GM12864 (cell line): ENCODE data around the gene UNC45A.

Experiments used
- DNase-seq: peaks from one replicate; pipeline ENCODE4 v3.0.0-alpha.2; 2011; ENCODE audit warnings: low read depth
- H3K4me3 ChIP-seq: 2 replicates; pipeline ENCODE4 v1.5.1; 2011; ENCODE audit warnings: mild to moderate bottlenecking, low read depth, low read length, control low read depth
- TF ChIP-seq, protein P1 (sequence below): IDR thresholded peaks from 2 replicates; pipeline ENCODE4 v1.5.1; 2011; ENCODE audit warnings: low read depth, mild to moderate bottlenecking, moderate library complexity, low read length, control low read depth, inconsistent platforms; ENCODE audit errors: missing control alignments

The UNC45A gene, protein sequence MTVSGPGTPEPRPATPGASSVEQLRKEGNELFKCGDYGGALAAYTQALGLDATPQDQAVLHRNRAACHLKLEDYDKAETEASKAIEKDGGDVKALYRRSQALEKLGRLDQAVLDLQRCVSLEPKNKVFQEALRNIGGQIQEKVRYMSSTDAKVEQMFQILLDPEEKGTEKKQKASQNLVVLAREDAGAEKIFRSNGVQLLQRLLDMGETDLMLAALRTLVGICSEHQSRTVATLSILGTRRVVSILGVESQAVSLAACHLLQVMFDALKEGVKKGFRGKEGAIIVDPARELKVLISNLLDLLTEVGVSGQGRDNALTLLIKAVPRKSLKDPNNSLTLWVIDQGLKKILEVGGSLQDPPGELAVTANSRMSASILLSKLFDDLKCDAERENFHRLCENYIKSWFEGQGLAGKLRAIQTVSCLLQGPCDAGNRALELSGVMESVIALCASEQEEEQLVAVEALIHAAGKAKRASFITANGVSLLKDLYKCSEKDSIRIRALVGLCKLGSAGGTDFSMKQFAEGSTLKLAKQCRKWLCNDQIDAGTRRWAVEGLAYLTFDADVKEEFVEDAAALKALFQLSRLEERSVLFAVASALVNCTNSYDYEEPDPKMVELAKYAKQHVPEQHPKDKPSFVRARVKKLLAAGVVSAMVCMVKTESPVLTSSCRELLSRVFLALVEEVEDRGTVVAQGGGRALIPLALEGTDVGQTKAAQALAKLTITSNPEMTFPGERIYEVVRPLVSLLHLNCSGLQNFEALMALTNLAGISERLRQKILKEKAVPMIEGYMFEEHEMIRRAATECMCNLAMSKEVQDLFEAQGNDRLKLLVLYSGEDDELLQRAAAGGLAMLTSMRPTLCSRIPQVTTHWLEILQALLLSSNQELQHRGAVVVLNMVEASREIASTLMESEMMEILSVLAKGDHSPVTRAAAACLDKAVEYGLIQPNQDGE

DNA sequence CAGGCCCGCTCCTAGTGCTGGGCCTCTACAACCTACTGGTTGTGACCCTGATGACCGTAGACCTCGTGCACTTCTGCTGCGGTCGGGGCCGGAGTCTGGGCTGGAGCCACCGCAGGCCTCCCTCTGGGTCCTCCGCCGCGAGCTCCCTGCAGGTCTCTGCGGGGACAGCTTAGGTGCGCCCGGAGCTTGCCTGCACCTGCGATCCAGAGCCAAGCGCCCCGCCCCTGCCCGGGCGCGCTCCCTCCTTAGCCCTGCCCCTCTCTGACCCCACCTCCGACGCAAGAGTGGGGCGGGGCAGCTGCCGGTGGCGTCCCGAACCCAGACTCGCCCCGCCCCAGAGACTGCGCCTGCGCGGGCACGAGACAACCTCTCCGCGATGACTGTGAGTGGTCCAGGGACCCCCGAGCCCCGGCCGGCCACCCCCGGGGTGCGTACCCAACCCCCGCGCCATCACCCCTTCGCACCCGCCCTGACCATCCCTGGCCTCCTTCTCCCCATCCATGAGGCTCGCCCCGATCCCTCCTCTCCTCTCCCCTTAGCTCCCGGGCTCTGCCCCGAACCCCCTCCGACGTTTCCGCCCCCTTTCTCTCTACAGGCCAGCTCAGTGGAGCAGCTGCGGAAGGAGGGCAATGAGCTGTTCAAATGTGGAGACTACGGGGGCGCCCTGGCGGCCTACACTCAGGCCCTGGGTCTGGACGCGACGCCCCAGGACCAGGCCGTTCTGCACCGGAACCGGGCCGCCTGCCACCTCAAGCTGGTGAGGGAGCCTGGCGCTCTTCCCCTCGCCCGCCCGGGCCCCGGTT lies at the start of gene UNC45A:
Gene UNC45A, plus strand, starts transcription at position 337 of the 803 bp plus-strand sequence. Its CDS starts 40 bp downstream, at position 377.
- peak; percentile 61 for DNase-seq
- TF ChIP-seq, protein P1, sequence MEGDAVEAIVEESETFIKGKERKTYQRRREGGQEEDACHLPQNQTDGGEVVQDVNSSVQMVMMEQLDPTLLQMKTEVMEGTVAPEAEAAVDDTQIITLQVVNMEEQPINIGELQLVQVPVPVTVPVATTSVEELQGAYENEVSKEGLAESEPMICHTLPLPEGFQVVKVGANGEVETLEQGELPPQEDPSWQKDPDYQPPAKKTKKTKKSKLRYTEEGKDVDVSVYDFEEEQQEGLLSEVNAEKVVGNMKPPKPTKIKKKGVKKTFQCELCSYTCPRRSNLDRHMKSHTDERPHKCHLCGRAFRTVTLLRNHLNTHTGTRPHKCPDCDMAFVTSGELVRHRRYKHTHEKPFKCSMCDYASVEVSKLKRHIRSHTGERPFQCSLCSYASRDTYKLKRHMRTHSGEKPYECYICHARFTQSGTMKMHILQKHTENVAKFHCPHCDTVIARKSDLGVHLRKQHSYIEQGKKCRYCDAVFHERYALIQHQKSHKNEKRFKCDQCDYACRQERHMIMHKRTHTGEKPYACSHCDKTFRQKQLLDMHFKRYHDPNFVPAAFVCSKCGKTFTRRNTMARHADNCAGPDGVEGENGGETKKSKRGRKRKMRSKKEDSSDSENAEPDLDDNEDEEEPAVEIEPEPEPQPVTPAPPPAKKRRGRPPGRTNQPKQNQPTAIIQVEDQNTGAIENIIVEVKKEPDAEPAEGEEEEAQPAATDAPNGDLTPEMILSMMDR: peak; percentile 1
- H3K4me3 ChIP-seq: peak within 1 kb of the TSS; percentile 86

DNA sequence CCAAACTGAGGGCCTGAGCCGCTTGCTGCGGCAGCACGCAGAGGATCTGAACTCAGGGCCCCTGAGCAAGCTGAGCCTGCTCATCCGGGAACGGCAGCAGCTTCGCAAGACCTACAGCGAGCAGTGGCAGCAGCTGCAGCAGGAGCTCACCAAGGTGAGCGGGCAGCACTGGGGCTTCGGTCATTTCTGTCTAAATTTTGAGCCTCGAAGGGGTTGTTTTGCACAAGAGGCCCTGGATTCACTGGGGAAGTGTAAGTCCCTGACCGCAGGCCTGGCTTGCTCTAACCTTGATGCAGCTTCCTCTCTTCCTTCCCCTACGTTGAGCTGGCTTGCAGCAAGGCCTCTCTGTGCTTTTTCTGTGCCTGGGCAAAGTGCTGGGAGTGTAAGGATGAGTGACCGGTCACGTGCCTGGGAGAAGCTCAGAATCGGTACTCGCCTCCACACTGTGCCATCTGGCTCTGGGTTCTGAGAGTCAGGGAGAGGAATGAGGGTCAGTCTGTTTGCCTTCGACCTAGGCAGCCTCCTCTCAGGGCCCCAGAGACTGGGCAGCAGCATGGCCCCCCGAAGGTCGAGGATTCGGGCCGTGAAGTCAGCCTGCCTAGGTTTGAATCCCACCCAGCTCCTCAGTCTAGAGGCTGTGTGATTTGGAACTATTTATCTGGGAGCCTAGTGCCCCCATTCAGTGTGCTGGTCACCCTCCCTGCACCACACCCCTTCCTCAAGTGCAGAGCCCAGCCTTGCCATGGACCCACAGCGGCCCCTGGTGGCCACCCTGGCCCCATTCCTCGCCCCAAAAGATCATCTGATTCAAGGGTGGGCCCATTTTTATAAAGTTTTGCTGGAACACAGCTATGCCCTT lies 49.4 kb upstream of the UNC45A start:
- DNase-seq: peak; percentile 19
- TF ChIP-seq, protein P1: peak; percentile 97
- no peak overlapping the region for H3K4me3 ChIP-seq

DNA sequence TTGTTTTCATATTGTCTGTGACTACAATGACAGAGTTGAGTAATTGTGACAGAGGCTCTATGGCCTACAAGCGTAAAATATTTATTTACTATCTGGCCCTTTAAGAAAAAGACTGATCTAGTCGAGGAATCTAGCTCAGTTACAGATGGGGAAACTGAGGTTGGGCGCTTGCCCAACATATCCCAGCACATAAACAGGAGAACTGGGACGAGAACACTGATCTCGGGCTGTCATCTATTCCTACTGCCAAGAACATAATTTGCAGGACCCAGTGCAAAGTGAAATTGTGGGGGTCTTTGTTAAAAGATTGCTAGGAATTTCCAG lies 48.8 kb upstream of the UNC45A start:
- TF ChIP-seq, protein P1: no peak
- DNase-seq: no peak
- H3K4me3 ChIP-seq: no peak overlapping the region

DNA sequence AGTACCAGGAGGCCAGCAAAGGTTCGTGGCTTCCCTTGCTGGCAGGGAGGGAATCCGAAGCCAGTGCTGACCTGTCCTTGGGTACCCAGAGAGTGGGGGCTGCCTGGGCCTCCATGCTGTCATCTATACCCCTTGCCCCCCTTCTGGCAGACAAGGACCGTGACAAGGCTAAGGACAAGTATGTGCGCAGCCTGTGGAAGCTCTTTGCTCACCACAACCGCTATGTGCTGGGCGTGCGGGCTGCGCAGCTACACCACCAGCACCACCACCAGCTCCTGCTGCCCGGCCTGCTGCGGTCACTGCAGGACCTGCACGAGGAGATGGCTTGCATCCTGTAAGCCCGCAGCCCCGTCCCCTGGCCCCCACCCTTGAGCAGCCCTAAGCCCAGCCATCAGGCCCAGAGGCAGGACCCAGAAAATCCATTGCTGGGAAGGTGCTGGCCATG lies 48.0 kb upstream of the UNC45A start:
- no peak overlapping the region for H3K4me3 ChIP-seq
- TF ChIP-seq, protein P1: no peak
- no peak for DNase-seq

DNA sequence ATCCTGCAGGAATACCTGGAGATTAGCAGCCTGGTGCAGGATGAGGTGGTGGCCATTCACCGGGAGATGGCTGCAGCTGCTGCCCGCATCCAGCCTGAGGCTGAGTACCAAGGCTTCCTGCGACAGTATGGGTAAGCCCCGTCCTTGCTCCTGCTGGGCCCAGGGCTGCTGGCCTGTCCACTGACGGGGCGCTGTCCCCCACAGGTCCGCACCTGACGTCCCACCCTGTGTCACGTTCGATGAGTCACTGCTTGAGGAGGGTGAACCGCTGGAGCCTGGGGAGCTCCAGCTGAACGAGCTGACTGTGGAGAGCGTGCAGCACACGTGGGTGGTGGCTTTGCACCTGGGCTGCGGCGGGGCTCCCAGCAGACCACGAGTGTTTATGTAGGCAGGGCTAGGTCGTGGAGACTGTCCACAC lies 45.8 kb upstream of the UNC45A start:
- TF ChIP-seq, protein P1: no peak
- no peak for DNase-seq
- no peak overlapping the region for H3K4me3 ChIP-seq
